HepG2 (cell line): Measurements from ENCODE around the gene TMEM253. TPM values are rescaled to one million over a fixed set of nuclear protein-coding genes. Genes with fewer than 3 reads are reported as not detected.

Experiments
- ARNT2 ChIP-seq: sonication (generic); formaldehyde crosslinking; IDR thresholded peaks from 2 replicates; pipeline ENCODE4 v1.8.0; 2022; ENCODE audit warnings: mild to moderate bottlenecking, low read depth, missing genetic modification reagents, moderate library complexity
- BORCS8-MEF2B ChIP-seq: sonication (generic); formaldehyde crosslinking; IDR thresholded peaks from 2 replicates; pipeline ENCODE4 v1.8.0; 2022; ENCODE audit warnings: mild to moderate bottlenecking, missing genetic modification reagents
- BRD4 ChIP-seq: sonication (generic); formaldehyde crosslinking; IDR thresholded peaks from 2 replicates; pipeline ENCODE4 v1.4.0; 2020; ENCODE audit warnings: missing genetic modification reagents
- CSRNP1 ChIP-seq: sonication (generic); formaldehyde crosslinking; IDR thresholded peaks from 2 replicates; pipeline ENCODE4 v1.8.1; 2023; ENCODE audit warnings: mild to moderate bottlenecking, missing genetic modification reagents
- DNMT3B ChIP-seq: conservative IDR thresholded peaks from 2 replicates; pipeline ENCODE4 v1.6.1; 2016; ENCODE audit warnings: missing biosample characterization, control low read depth
- GATAD1 ChIP-seq: IDR thresholded peaks from 2 replicates; pipeline ENCODE4 v1.6.1; 2016; ENCODE audit warnings: missing genetic modification reagents, missing compliant biosample characterization
- MYNN ChIP-seq: sonication (generic); formaldehyde crosslinking; IDR thresholded peaks from 2 replicates; pipeline ENCODE4 v1.4.0; 2020; ENCODE audit warnings: mild to moderate bottlenecking, low read depth, missing genetic modification reagents
- ONECUT2 ChIP-seq: sonication (generic); formaldehyde crosslinking; IDR thresholded peaks from 2 replicates; pipeline ENCODE4 v1.4.0; 2020; ENCODE audit warnings: missing genetic modification reagents
- PHF5A ChIP-seq: IDR thresholded peaks from one replicate; pipeline ENCODE4 v1.6.1; 2018; ENCODE audit warnings: low read depth, missing genetic modification reagents; ENCODE audit not compliant: unreplicated experiment
- RARA ChIP-seq: IDR thresholded peaks from 2 replicates; pipeline ENCODE4 v1.6.1; 2016; ENCODE audit warnings: missing genetic modification reagents, missing compliant biosample characterization
- RFX3 ChIP-seq: IDR thresholded peaks from 2 replicates; pipeline ENCODE4 v1.6.1; 2016; ENCODE audit warnings: missing biosample characterization, missing genetic modification reagents
- ZBTB14 ChIP-seq: sonication (generic); formaldehyde crosslinking; IDR thresholded peaks from 2 replicates; pipeline ENCODE4 v1.4.0; 2020; ENCODE audit warnings: missing genetic modification reagents
- ZBTB20 ChIP-seq: sonication (generic); formaldehyde crosslinking; IDR thresholded peaks from 2 replicates; pipeline ENCODE4 v1.8.1; 2023; ENCODE audit warnings: missing genetic modification reagents, low read depth, mild to moderate bottlenecking, borderline replicate concordance
- ZGPAT ChIP-seq: IDR thresholded peaks from 2 replicates; pipeline ENCODE4 v1.6.1; 2016; ENCODE audit warnings: mild to moderate bottlenecking
- ZNF124 ChIP-seq: sonication (generic); formaldehyde crosslinking; IDR thresholded peaks from 2 replicates; pipeline ENCODE4 v1.4.0; 2020; ENCODE audit warnings: missing genetic modification reagents
- ZNF180 ChIP-seq: sonication (generic); formaldehyde crosslinking; IDR thresholded peaks from 2 replicates; pipeline ENCODE4 v1.4.0; 2020; ENCODE audit warnings: low read depth, missing genetic modification reagents, borderline replicate concordance
- ZNF317 ChIP-seq: sonication (generic); formaldehyde crosslinking; IDR thresholded peaks from 2 replicates; pipeline ENCODE4 v1.5.0; 2020; ENCODE audit warnings: mild to moderate bottlenecking, missing genetic modification reagents
- ZNF383 ChIP-seq: sonication (generic); formaldehyde crosslinking; IDR thresholded peaks from 2 replicates; pipeline ENCODE4 v1.4.0; 2020; ENCODE audit warnings: missing genetic modification reagents, mild to moderate bottlenecking, borderline replicate concordance
- ZNF446 ChIP-seq: sonication (generic); formaldehyde crosslinking; IDR thresholded peaks from 2 replicates; pipeline ENCODE4 v1.5.0; 2020; ENCODE audit warnings: mild to moderate bottlenecking, missing genetic modification reagents
- ZNF772 ChIP-seq: sonication (generic); formaldehyde crosslinking; IDR thresholded peaks from 2 replicates; pipeline ENCODE4 v1.5.0; 2020; ENCODE audit warnings: mild to moderate bottlenecking, missing genetic modification reagents
- polyA plus RNA-seq, 8 experiments: library from polyadenylated mRNA; depleted of rRNA in 3 of 8; stranded (reverse) in 7 of 8; unstranded in 1 of 8; fragments of >200 nt; fragmentation: Illumina TruSeq in 4 of 8; extraction: Trizol in 4 of 8; gene quantifications; 2 replicates each; pipeline versions ENCODE4 v1.2.1 to v1.2.3, GENCODE V29; 2011 to 2016; ENCODE audit warnings: low read depth in 4 of 8, missing spikeins in 1 of 8, mixed read lengths in 1 of 8; ENCODE audit not compliant: insufficient read depth in 1 of 8
- total RNA-seq, 5 experiments: library from RNA; depleted of rRNA; stranded (reverse); fragments of >200 nt; fragmentation: Illumina TruSeq; extraction: Trizol; gene quantifications; 2 replicates each; pipeline ENCODE4 v1.2.3, GENCODE V29; 2016; ENCODE audit warnings: low read depth in 1 of 5
- TF ChIP-seq, protein P1 (sequence below): sonication (generic); formaldehyde crosslinking; IDR thresholded peaks from 2 replicates; pipeline ENCODE4 v1.9.0; 2022; ENCODE audit warnings: missing genetic modification reagents, mild to moderate bottlenecking, borderline replicate concordance
- TF ChIP-seq, protein P2 (sequence below): sonication (generic); formaldehyde crosslinking; conservative IDR thresholded peaks from 2 replicates; pipeline ENCODE4 v1.4.0; 2020; ENCODE audit warnings: missing genetic modification reagents

TMEM253 gene
- total and polyA plus RNA-seq, 2 of the 13 experiments (the other 11 are each of a cell fraction or from before 2014, with no cell fraction given): 0.29 to 0.45 TPM

DNA sequence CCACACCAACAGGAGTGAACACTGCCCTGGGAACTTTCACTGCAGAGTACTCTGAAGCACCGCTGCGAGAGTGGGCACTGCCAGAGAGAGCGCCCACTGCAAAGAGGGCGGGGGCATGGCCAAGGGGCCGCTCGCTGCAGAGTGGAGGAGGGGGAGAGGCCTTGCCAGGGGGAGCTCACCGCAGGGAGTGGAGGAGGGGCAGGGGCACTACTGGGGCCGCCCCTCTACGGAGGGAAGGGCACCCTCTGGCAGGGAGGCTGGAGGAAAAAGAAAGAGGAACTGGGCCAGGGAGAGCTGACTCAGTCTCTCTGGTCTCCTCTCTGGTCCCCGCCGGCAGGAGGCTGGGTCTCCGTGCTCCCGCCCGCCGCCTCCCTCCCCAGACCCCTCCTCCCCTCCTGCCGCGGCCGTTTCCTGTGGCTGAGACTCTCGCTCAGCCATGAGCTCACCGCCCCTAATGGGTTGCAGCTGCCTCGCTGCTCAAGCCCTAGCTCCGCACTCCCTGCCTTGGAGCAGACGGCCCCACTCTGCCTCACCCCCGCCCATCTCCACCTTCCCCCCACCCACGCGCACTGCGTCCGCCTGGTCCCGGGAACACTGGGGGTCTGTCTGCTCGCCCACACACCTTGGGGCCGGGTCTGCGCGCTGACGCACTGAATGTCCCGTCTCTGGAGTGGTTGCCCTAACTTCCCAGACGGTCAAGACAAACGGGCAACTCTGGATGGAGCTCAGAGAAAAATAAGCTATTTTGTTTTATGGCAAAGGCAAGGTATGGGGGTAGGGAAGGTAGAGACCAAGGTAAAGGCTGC lies 29.4 kb upstream of the TMEM253 start (continued):
- no peak for TF ChIP-seq ZBTB14
- no peak for TF ChIP-seq ONECUT2
- TF ChIP-seq ZNF317: no peak
- no peak for TF ChIP-seq ZNF446 (CRISPR knock-in tag)
- peak; percentile 36 for TF ChIP-seq RARA (CRISPR knock-in tag)
- TF ChIP-seq, protein P1, sequence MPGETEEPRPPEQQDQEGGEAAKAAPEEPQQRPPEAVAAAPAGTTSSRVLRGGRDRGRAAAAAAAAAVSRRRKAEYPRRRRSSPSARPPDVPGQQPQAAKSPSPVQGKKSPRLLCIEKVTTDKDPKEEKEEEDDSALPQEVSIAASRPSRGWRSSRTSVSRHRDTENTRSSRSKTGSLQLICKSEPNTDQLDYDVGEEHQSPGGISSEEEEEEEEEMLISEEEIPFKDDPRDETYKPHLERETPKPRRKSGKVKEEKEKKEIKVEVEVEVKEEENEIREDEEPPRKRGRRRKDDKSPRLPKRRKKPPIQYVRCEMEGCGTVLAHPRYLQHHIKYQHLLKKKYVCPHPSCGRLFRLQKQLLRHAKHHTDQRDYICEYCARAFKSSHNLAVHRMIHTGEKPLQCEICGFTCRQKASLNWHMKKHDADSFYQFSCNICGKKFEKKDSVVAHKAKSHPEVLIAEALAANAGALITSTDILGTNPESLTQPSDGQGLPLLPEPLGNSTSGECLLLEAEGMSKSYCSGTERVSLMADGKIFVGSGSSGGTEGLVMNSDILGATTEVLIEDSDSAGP (CRISPR knock-in tag): peak; percentile 74
- TF ChIP-seq ZGPAT (CRISPR knock-in tag): peak; percentile 31; the same call in 1 of the 2 replicates
- no peak for TF ChIP-seq MYNN (CRISPR knock-in tag)
- TF ChIP-seq ZNF180 (CRISPR knock-in tag): no peak
- no peak for TF ChIP-seq ZNF383 (CRISPR knock-in tag)
- TF ChIP-seq ZBTB20 (CRISPR knock-in tag): no peak
- peak; percentile 13; the same call in 1 of the 2 replicates for TF ChIP-seq BRD4 (CRISPR knock-in tag)
- TF ChIP-seq, protein P2, sequence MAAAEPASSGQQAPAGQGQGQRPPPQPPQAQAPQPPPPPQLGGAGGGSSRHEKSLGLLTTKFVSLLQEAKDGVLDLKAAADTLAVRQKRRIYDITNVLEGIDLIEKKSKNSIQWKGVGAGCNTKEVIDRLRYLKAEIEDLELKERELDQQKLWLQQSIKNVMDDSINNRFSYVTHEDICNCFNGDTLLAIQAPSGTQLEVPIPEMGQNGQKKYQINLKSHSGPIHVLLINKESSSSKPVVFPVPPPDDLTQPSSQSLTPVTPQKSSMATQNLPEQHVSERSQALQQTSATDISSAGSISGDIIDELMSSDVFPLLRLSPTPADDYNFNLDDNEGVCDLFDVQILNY (CRISPR knock-in tag): no peak
- no peak for TF ChIP-seq PHF5A (CRISPR knock-in tag)
- peak; percentile 32; the same call in 1 of the 2 replicates for TF ChIP-seq DNMT3B
- peak; percentile 30 for TF ChIP-seq BORCS8-MEF2B
- TF ChIP-seq GATAD1 (CRISPR knock-in tag): no peak
- no peak for TF ChIP-seq CSRNP1 (CRISPR knock-in tag)
- TF ChIP-seq ZNF124 (CRISPR knock-in tag): no peak
- no peak for TF ChIP-seq RFX3
- no peak for TF ChIP-seq ZNF772 (CRISPR knock-in tag)
- 0 out of 2 replicates have a peak, but pooled peaks have one; percentile 38 for TF ChIP-seq ARNT2 (CRISPR knock-in tag)
